ENCODE data around the gene NINL. TPM values are rescaled to one million over a fixed set of nuclear protein-coding genes. Genes with fewer than 3 reads are reported as not detected.

NINL gene
- total RNA-seq, 1 experiment from 2014 or later = 7.2 TPM

- TF ChIP-seq POLR2AphosphoS5 (IDR thresholded peaks at IDR 0.05; ENCODE audit: low read depth, low read length) = no peak
- no peak for TF ChIP-seq REST (IDR thresholded peaks at IDR 0.05; ENCODE audit: low read depth)
- TF ChIP-seq JUND (IDR thresholded peaks at IDR 0.05) = no peak
- TF ChIP-seq MAX (IDR thresholded peaks at IDR 0.05) = no peak
- TF ChIP-seq CBX3 (IDR thresholded peaks at IDR 0.05; ENCODE audit: low read depth) = no peak
- no peak for TF ChIP-seq CEBPB (IDR thresholded peaks at IDR 0.05; ENCODE audit: low read depth)
- TF ChIP-seq EZH2phosphoT487 (IDR thresholded peaks at IDR 0.05; ENCODE audit: borderline replicate concordance) = no peak
- no peak for TF ChIP-seq SIN3A (IDR thresholded peaks at IDR 0.05; ENCODE audit: low read depth)
- TF ChIP-seq SP1 (IDR thresholded peaks at IDR 0.05; ENCODE audit: low read depth) = no peak
Observed at GRCh38 chr20:25552977-25553376, 32.4 kb downstream of the NINL start (continued).

GRCh38 chr20:25551413-25552215, 33.7 kb downstream of the NINL start:
- Histone ChIP-seq H3K9ac (ENCODE audit: low read length) (no peak overlapping the region), H3K27ac (ENCODE audit: low read depth, low read length) (no peak overlapping the region), H3K79me2 (ENCODE audit: insufficient read depth, low read length) (no peaks in the 10 kb centered on the region), H3K27me3 (ENCODE audit: insufficient read depth, low read length) (no peaks in the 10 kb centered on the region), H3K4me1 (ENCODE audit: control insufficient read depth in 1 of 2, insufficient read depth in 2 of 2, low read length in 2 of 2) (peaks cover 18% of the 10 kb centered on the region in 2 experiments), H3K9me3 (ENCODE audit: control insufficient read depth in 1 of 2, insufficient read depth in 1 of 2, low read depth in 1 of 2, low read length in 2 of 2) (no peaks in the 10 kb centered on the region), H3K9me2 (ENCODE audit: insufficient read depth) (no peaks in the 10 kb centered on the region), H3K4me3 (replicated peaks in 1 of 2; ENCODE audit: low read depth in 1 of 2, low read length in 2 of 2) (no peak overlapping the region), H4K20me1 (ENCODE audit: insufficient read depth) (no peaks in the 10 kb centered on the region), H3K4me2 (ENCODE audit: low read length) (no peak overlapping the region), H3K36me3 (ENCODE audit: control insufficient read depth in 1 of 2, insufficient read depth in 2 of 2, low read length in 2 of 2) (no peaks in the 10 kb centered on the region), H2AFZ (ENCODE audit: low read depth, low read length, poor library complexity, severe bottlenecking) (no peak overlapping the region)
- POLR2A ChIA-PET = no interaction called here
- BruUV-seq (replicated peaks) = no TSS peak
- RAD21 ChIA-PET (ENCODE audit: low non-redundant PET in 1 of 2, low total read pairs in 2 of 2, uncharacterized antibody in 2 of 2, unreplicated experiment in 2 of 2) = no interaction called here
- CTCF ChIA-PET = interaction anchor here (1.1 kb wide), 1 partner anchor 11 kb away, joined by 5 read pairs; no protein-coding TSS in a partner anchor
- no peak for ATAC-seq
- DNase-seq (ENCODE audit: low read depth, low spot score) = no peak
- intact Hi-C loops (cut with micrococcal nuclease) = no loop called here
- TF ChIP-seq YY1 (IDR thresholded peaks at IDR 0.05; ENCODE audit: extremely low read depth, insufficient replicate concordance, low read depth, low read length) (no peak), SRF (IDR thresholded peaks at IDR 0.05; ENCODE audit: low read depth) (no peak), ZBTB33 (IDR thresholded peaks at IDR 0.05; ENCODE audit: extremely low read depth, insufficient replicate concordance, low read length) (no peak), ELF1 (IDR thresholded peaks at IDR 0.05; ENCODE audit: borderline replicate concordance, low read depth) (no peak), ATF3 (IDR thresholded peaks at IDR 0.05) (no peak), JUND (IDR thresholded peaks at IDR 0.05) (no peak), ZFX (IDR thresholded peaks at IDR 0.05) (no peak), REST (IDR thresholded peaks at IDR 0.05; ENCODE audit: low read depth) (no peak)
